H9 (cell line): ENCODE results near the gene FERMT1. TPM values are rescaled to one million over a fixed set of nuclear protein-coding genes. Genes with fewer than 3 reads are reported as not detected.

Source experiments
- DNase-seq: peaks from one replicate; pipeline ENCODE4 v3.0.0-alpha.2; 2017
- H2AFZ ChIP-seq: one replicate; pipeline ENCODE4 v1.6.1; 2013; ENCODE audit warnings: mild to moderate bottlenecking, low read length, control low read depth, moderate library complexity
- H2AK5ac ChIP-seq: 2 replicates; pipeline ENCODE4 v1.6.1; 2013; ENCODE audit warnings: low read length, control low read depth, mixed read lengths; ENCODE audit not compliant: insufficient read length
- H2BK120ac ChIP-seq: one replicate; pipeline ENCODE4 v1.6.1; 2013; ENCODE audit warnings: low read depth, mild to moderate bottlenecking, low read length, control low read depth, inconsistent platforms; ENCODE audit not compliant: poor library complexity, severe bottlenecking
- H2BK12ac ChIP-seq: 2 replicates; pipeline ENCODE4 v1.6.1; 2013; ENCODE audit warnings: low read length, control low read depth, mixed read lengths, low read depth; ENCODE audit not compliant: insufficient read length
- H2BK15ac ChIP-seq: 2 replicates; pipeline ENCODE4 v1.6.1; 2013; ENCODE audit warnings: low read depth, low read length, control low read depth
- H2BK20ac ChIP-seq: one replicate; pipeline ENCODE4 v1.6.1; 2013; ENCODE audit warnings: low read depth, mild to moderate bottlenecking, low read length, control low read depth, inconsistent platforms; ENCODE audit not compliant: poor library complexity, severe bottlenecking
- H2BK5ac ChIP-seq: 2 replicates; pipeline ENCODE4 v1.6.1; 2013; ENCODE audit warnings: low read length, control low read depth, mixed read lengths; ENCODE audit not compliant: insufficient read length
- H3K14ac ChIP-seq: 2 replicates; pipeline ENCODE4 v1.6.1; 2013; ENCODE audit warnings: low read length, control low read depth; ENCODE audit not compliant: insufficient read depth
- H3K18ac ChIP-seq: 2 replicates; pipeline ENCODE4 v1.6.1; 2013; ENCODE audit warnings: low read depth, mild to moderate bottlenecking, mixed read lengths, low read length, control low read depth; ENCODE audit not compliant: insufficient read length
- H3K23ac ChIP-seq: 2 replicates; pipeline ENCODE4 v1.6.1; 2013; ENCODE audit warnings: low read length, control low read depth, mixed read lengths, low read depth; ENCODE audit not compliant: insufficient read length
- H3K23me2 ChIP-seq: 2 replicates; pipeline ENCODE4 v1.6.1; 2013; ENCODE audit warnings: low read depth, mild to moderate bottlenecking, mixed read lengths, low read length, control low read depth; ENCODE audit not compliant: insufficient read length, poor library complexity, severe bottlenecking
- H3K27ac ChIP-seq: 2 replicates; pipeline ENCODE4 v1.5.1; 2013; ENCODE audit warnings: low read length, control low read depth, mixed read lengths, low read depth; ENCODE audit not compliant: insufficient read length
- H3K27me3 ChIP-seq: 2 replicates; pipeline ENCODE4 v1.6.1; 2013; ENCODE audit warnings: low read length, control low read depth, inconsistent platforms; ENCODE audit not compliant: insufficient read depth
- H3K4ac ChIP-seq: 2 replicates; pipeline ENCODE4 v1.6.1; 2013; ENCODE audit warnings: low read depth, mild to moderate bottlenecking, control low read depth, inconsistent platforms, low read length, moderate library complexity
- H3K4me1 ChIP-seq: 2 replicates; pipeline ENCODE4 v1.6.1; 2013; ENCODE audit warnings: low read length, control low read depth, inconsistent platforms; ENCODE audit not compliant: insufficient read depth
- H3K4me2 ChIP-seq: 2 replicates; pipeline ENCODE4 v1.6.1; 2013; ENCODE audit warnings: low read length, control low read depth, mixed read lengths; ENCODE audit not compliant: insufficient read length, insufficient read depth
- H3K56ac ChIP-seq: 2 replicates; pipeline ENCODE4 v1.6.1; 2013; ENCODE audit warnings: low read depth, mild to moderate bottlenecking, mixed read lengths, low read length, control low read depth; ENCODE audit not compliant: insufficient read length
- H3K79me1 ChIP-seq: 2 replicates; pipeline ENCODE4 v1.6.1; 2013; ENCODE audit warnings: low read depth, mild to moderate bottlenecking, moderate library complexity, low read length, control low read depth, inconsistent platforms; ENCODE audit not compliant: insufficient read depth, poor library complexity, severe bottlenecking
- H3K79me2 ChIP-seq: 2 replicates; pipeline ENCODE4 v1.6.1; 2013; ENCODE audit warnings: low read length, control low read depth, inconsistent platforms; ENCODE audit not compliant: insufficient read depth
- H3K9ac ChIP-seq: 2 replicates; pipeline ENCODE4 v1.6.1; 2013; ENCODE audit warnings: low read length, control low read depth, mixed read lengths; ENCODE audit not compliant: insufficient read length; ENCODE audit errors: extremely low read depth
- H3K9me3 ChIP-seq: one replicate; pipeline ENCODE4 v1.6.1; 2013; ENCODE audit warnings: low read depth, low read length, inconsistent platforms; ENCODE audit not compliant: control insufficient read depth
- H3T11ph ChIP-seq: one replicate; pipeline ENCODE4 v1.6.1; 2013; ENCODE audit warnings: mild to moderate bottlenecking, low read length, control low read depth, inconsistent platforms
- H4K20me1 ChIP-seq: one replicate; pipeline ENCODE4 v1.6.1; 2013; ENCODE audit not compliant: control insufficient read depth, insufficient read length, insufficient read depth
- H4K5ac ChIP-seq: 2 replicates; pipeline ENCODE4 v1.6.1; 2013; ENCODE audit warnings: low read depth, mild to moderate bottlenecking, mixed read lengths, low read length, control low read depth; ENCODE audit not compliant: insufficient read length
- H4K8ac ChIP-seq: replicated peaks from 2 replicates; pipeline ENCODE4 v1.6.1; 2013; ENCODE audit warnings: low read length, control low read depth, mixed read lengths, low read depth; ENCODE audit not compliant: insufficient read length
- H4K91ac ChIP-seq: 2 replicates; pipeline ENCODE4 v1.6.1; 2013; ENCODE audit warnings: low read depth, mild to moderate bottlenecking, moderate library complexity, mixed read lengths, low read length, control low read depth; ENCODE audit not compliant: insufficient read length
- H3K27ac Mint-ChIP-seq, 3 experiments: 2 replicates in 2 of 3; 3 replicates in 1 of 3; pipeline ENCODE4 v1.8.0; 2020 to 2021; ENCODE audit warnings: mixed read lengths in 3 of 3, mild to moderate bottlenecking in 1 of 3, moderate library complexity in 1 of 3
- H3K27me3 Mint-ChIP-seq: 2 replicates; pipeline ENCODE4 v1.8.0; 2021; ENCODE audit warnings: low read depth, mild to moderate bottlenecking, moderate library complexity, mixed read lengths
- H3K36me3 Mint-ChIP-seq, 3 experiments: 2 replicates in 2 of 3; 3 replicates in 1 of 3; pipeline ENCODE4 v1.8.0; 2020 to 2021; ENCODE audit warnings: low read depth in 3 of 3, mixed read lengths in 3 of 3; ENCODE audit not compliant: insufficient read depth in 1 of 3
- H3K4me1 Mint-ChIP-seq, 2 experiments: 2 replicates each; pipeline ENCODE4 v1.8.0; 2020; ENCODE audit warnings: mixed read lengths in 2 of 2
- H3K4me3 Mint-ChIP-seq, 2 experiments: 2 replicates in 1 of 2; 3 replicates in 1 of 2; pipeline ENCODE4 v1.8.0; 2020 to 2021; ENCODE audit warnings: mild to moderate bottlenecking in 2 of 2, mixed read lengths in 2 of 2, moderate library complexity in 1 of 2
- H3K9me3 Mint-ChIP-seq, 2 experiments: 2 replicates in 1 of 2; 3 replicates in 1 of 2; pipeline ENCODE4 v1.8.0; 2020; ENCODE audit warnings: mild to moderate bottlenecking in 2 of 2, mixed read lengths in 2 of 2, moderate library complexity in 1 of 2
- CTCF ChIP-seq: fragments of 200-600 bp; sonication (generic); conservative IDR thresholded peaks from 3 replicates; pipeline ENCODE4 v1.8.0; 2021; ENCODE audit warnings: antibody characterized with exemption, mild to moderate bottlenecking
- WGBS: extraction: QIAGEN DNeasy Blood & Tissue Kit; methylation state at CpG from one replicate; pipeline ENCODE4 v1.1.7; 2013; ENCODE audit warnings: missing lambda C conversion rate, low lambda C conversion rate, mixed read lengths; ENCODE audit not compliant: insufficient read length; ENCODE audit errors: extremely low coverage; 5-methylcytosine and 5-hydroxymethylcytosine counted together
- total RNA-seq: library from RNA; stranded (reverse); gene quantifications from 2 replicates; pipeline ENCODE4 v1.2.1, GENCODE V29; 2021

Gene FERMT1
- total RNA-seq, 1 experiment from 2014 or later, result 9.6 TPM

GRCh38 chr20:6036213-6036612, 86.6 kb downstream of the FERMT1 start:
- H3K4me1 ChIP-seq, result no peaks in the 10 kb centered on the region
- H2BK12ac ChIP-seq, result no peak overlapping the region
- H3K9me3 ChIP-seq, result no peaks in the 10 kb centered on the region
- H4K91ac ChIP-seq, result no peak overlapping the region
- no peaks in the 10 kb centered on the region for H3K27me3 ChIP-seq
- no CpG with 5 or more reads among the region's 4 CpGs for WGBS
- H2BK15ac ChIP-seq, result no peak overlapping the region
- no peak overlapping the region for H2AFZ ChIP-seq
- no peaks in the 10 kb centered on the region for H4K20me1 ChIP-seq
- no peaks in the 10 kb centered on the region for H3K23me2 ChIP-seq
- H4K5ac ChIP-seq, result no peak overlapping the region
- no peak overlapping the region for H3K4me2 ChIP-seq
- H3K79me2 ChIP-seq, result no peaks in the 10 kb centered on the region
- no peak overlapping the region for H3K14ac ChIP-seq
- peaks cover 12 to 61% (median 44%) of the 10 kb centered on the region in 3 experiments for H3K36me3 Mint-ChIP-seq
- H3K27me3 Mint-ChIP-seq, result no peaks in the 10 kb centered on the region
- H3K4ac ChIP-seq, result no peak overlapping the region
- H3T11ph ChIP-seq, result no peak overlapping the region
- no peak overlapping the region for H3K4me3 Mint-ChIP-seq
- no peak overlapping the region for H3K9ac ChIP-seq
- H3K27ac Mint-ChIP-seq, result no peak overlapping the region
- no peaks in the 10 kb centered on the region for H3K79me1 ChIP-seq
- no peak overlapping the region for H3K27ac ChIP-seq
- TF ChIP-seq CTCF, result no peak
- H3K56ac ChIP-seq, result no peak overlapping the region
- H2BK120ac ChIP-seq, result no peak overlapping the region
- no peaks in the 10 kb centered on the region for H3K9me3 Mint-ChIP-seq
- H3K23ac ChIP-seq, result no peak overlapping the region
- H2BK5ac ChIP-seq, result no peak overlapping the region
- no peak for DNase-seq
- H4K8ac ChIP-seq, result no peak overlapping the region
- H2AK5ac ChIP-seq, result no peak overlapping the region
- no peak overlapping the region for H2BK20ac ChIP-seq
- no peak overlapping the region for H3K18ac ChIP-seq
- H3K4me1 Mint-ChIP-seq, result peaks cover 11 to 12% of the 10 kb centered on the region in 2 experiments
